ENCODE measurements around the gene CFAP99. TPM values are rescaled to one million over a fixed set of nuclear protein-coding genes. Genes with fewer than 3 reads are reported as not detected.

The CFAP99 gene
- polyA plus RNA-seq, 6 donors from 2014 or later: not detected

DNA sequence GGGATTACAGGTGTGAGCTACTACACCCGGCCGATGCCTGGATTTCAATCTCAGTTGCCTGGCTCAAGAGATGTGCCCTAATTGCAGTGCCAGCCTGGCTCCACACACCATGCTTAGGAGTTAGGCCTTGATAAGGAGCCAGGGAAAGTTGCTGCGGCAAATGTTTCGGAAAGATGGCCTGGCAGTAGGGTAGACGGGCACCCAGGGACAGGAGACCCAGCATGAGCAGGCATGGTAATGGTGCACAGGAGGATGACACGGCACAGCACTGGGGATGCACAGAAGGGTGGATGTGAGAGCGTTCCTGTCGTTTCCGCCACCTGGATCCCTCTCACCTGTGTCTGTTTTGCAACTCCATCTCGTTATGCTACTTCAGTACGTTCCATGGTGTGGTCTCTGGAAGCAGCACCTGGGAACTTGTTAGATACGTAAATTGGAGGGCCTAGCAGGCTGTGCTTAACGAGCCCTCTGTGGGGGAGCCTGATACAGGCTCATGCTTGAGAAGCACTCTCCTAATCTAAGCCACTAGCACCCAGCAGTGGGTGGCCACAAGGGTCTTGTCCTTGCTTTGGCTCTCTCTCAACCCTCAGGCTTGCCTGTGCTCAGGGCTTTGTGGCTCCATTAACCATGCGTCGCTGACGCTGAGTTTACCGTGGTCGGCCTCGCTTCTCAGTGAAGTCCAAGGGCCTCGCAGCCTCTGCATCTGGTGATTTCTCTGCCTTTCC lies 70.5 kb downstream of the CFAP99 start:
- H3K4me1 Mint-ChIP-seq: peaks cover 50 to 64% (median 56%) of the 10 kb centered on the region in 3 donors
- no peaks in the 10 kb centered on the region for H3K27me3 Mint-ChIP-seq
- H3K9me3 Mint-ChIP-seq: peaks cover 0 to 2% (median 0%) of the 10 kb centered on the region in 7 donors
- H3K27ac Mint-ChIP-seq: peak overlapping the region in 3 of 6 donors; percentile 20 to 93 (median 59)
- no peak for DNase-seq
- peak overlapping the region in 3 of 8 donors; percentile 24 to 64 (median 47) for H3K4me3 Mint-ChIP-seq
- peaks cover 8 to 16% of the 10 kb centered on the region in 2 donors for H3K36me3 Mint-ChIP-seq
- ATAC-seq (ENCODE audit: low read depth in 2 of 2): no peak

DNA sequence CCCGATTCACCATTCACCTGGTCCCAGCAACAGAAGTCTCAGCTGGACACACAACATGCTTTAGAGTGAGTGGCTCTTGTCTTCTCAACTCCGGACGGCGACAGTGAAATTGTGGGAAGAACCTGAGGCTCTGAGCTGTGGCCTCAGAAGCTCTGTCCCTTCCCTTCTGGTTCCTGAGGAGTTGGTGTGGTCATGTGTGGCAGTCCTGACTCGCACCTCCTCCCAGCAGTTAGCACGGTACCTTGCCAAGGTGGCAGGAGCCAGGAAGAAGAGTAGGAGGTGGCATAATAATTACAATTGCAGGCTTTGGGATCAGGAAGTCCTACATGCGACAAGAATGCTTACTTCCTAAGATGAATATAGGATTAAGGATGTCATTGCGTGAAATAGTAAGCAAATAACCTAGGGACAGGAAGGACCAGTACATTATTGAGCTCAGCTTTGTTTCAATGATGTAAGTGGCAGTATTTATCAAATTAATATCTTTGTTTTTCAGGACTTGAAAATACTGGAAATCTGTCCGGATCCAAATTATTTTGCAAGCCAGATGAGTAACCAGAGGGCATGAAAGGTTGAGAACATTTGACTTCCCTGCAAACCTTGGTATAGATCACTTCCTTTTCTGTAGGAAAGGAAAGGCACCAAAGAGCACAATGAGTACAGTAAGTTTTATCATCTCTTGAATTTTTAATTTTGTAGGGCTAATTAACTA lies 71.2 kb downstream of the CFAP99 start:
- H3K4me3 Mint-ChIP-seq: peak overlapping the region in 1 of 8 donors; percentile 8

DNA sequence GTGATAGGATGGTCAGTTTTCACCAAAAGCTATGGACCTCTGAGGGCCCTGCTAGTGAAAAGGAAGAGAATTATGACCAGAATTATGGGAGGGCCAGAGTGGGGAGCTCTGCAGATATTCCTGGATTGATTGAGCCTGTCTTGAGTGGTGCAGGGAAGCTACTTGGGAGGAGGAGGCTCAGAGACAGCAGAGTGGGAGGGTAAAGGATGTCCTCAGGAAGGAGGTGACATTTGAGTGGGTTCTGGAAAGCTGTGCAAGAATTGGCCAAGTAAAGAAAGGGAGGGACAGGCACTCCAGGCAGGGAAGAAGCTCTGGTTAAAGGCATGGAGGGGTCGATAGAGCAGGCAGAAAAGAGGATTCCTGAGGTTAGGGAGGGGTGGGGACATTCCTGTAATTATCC lies 74.2 kb downstream of the CFAP99 start:
- ATAC-seq (ENCODE audit: low read depth in 2 of 2): no peak
- peaks cover 35 to 51% (median 47%) of the 10 kb centered on the region in 3 donors for H3K4me1 Mint-ChIP-seq
- no peaks in the 10 kb centered on the region for H3K27me3 Mint-ChIP-seq
- peaks cover 8 to 19% of the 10 kb centered on the region in 2 donors for H3K36me3 Mint-ChIP-seq
- no peak for DNase-seq
- H3K4me3 Mint-ChIP-seq: no peak overlapping the region
- H3K27ac Mint-ChIP-seq: peak overlapping the region in 3 of 6 donors; percentile 18 to 81 (median 75)
- peaks cover 0 to 2% (median 0%) of the 10 kb centered on the region in 7 donors for H3K9me3 Mint-ChIP-seq

More for the DNA sequence above, 71.2 kb downstream of the CFAP99 start:
- DNase-seq (no peak), ATAC-seq (ENCODE audit: low read depth in 2 of 2) (no peak)
- peaks cover 42 to 57% (median 56%) of the 10 kb centered on the region in 3 donors for H3K4me1 Mint-ChIP-seq
- H3K27ac Mint-ChIP-seq: peak overlapping the region in 2 of 6 donors; percentile 49 to 70
- no peaks in the 10 kb centered on the region for H3K27me3 Mint-ChIP-seq
- H3K36me3 Mint-ChIP-seq: peaks cover 8 to 16% of the 10 kb centered on the region in 2 donors
- peaks cover 0 to 2% (median 0%) of the 10 kb centered on the region in 7 donors for H3K9me3 Mint-ChIP-seq

DNA sequence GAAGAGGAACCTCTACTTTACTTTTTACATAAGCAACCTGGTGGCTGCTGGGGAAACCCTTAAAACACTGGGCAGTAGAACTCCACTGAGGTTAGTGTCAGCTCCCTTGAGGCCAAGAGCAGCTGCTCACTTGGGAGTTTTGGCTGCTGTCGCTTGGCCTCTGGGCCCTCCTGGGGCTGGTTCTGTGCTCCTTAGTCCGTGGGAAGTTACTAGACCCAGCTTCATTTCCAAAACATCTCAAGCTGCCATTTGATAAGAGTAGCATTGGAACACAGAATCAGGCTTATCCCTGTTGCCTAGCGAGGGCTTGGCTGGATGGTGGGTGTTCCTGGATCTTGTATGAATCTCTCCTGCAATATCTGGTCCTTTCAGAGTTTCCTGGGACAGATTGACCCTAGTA lies 76.2 kb downstream of the CFAP99 start:
- Mint-ChIP-seq H3K4me3 (no peak overlapping the region), H3K4me1 (peaks cover 30 to 40% (median 37%) of the 10 kb centered on the region in 3 donors), H3K27ac (peak overlapping the region in 2 of 6 donors; percentile 57 to 91), H3K27me3 (no peaks in the 10 kb centered on the region), H3K9me3 (peaks cover 0 to 2% (median 0%) of the 10 kb centered on the region in 7 donors), H3K36me3 (peaks cover 8 to 18% of the 10 kb centered on the region in 2 donors)
- DNase-seq (no peak), ATAC-seq (ENCODE audit: low read depth in 2 of 2) (no peak)

DNA sequence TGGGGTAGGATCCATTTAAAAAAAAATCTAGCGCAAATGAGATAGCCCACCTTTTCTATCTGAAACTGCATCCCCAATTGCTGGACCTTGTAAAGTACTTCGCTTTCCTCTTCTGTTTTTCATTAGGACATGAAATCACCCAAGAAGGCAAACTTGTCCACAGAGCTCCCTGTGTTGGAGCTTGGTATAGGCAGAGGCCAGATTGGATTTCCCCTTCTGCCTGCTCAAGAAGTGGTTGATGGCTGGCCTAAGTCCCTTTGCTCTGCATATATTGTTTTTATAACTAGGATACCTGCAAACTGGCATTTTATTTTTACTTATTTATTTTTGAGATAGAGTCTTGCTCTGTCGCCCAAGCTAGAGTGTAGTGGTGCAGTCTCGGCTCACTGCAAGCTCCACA lies 78.6 kb downstream of the CFAP99 start:
- Mint-ChIP-seq H3K4me3 (peak overlapping the region in 6 of 8 donors; percentile 24 to 82 (median 60)), H3K27me3 (no peaks in the 10 kb centered on the region), H3K36me3 (peaks cover 8 to 15% of the 10 kb centered on the region in 2 donors), H3K27ac (peak overlapping the region; percentile 56 to 95 (median 84)), H3K4me1 (peaks cover 29 to 36% (median 36%) of the 10 kb centered on the region in 3 donors), H3K9me3 (peaks cover 0 to 2% (median 0%) of the 10 kb centered on the region in 7 donors)
- ATAC-seq (ENCODE audit: low read depth in 2 of 2): peak; percentile 18 to 30
- no peak for DNase-seq

DNA sequence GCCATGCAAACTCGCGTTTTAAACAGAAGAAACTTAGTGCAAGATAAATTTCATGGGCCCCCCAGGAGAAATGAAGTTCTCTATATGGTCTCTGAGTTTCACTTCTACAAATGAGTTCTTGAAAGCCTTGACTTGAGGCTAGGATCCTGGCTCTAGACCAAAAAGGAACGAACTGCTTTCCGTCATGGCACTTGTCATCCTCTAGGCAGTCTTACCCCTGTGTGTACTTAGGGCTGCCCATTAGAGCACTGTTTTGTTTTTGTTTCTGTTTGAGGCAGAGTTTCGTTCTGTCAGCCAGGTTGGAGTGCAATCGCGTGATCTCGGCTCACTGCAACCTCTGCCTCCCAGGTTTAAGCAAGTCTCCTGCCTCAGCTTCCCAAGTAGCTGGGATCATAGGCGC lies 79.2 kb downstream of the CFAP99 start:
- Mint-ChIP-seq H3K9me3 (peaks cover 0 to 1% (median 0%) of the 10 kb centered on the region in 7 donors), H3K27me3 (no peaks in the 10 kb centered on the region), H3K4me1 (peaks cover 25 to 33% (median 31%) of the 10 kb centered on the region in 3 donors), H3K27ac (peak overlapping the region; percentile 68 to 95 (median 88)), H3K36me3 (peaks cover 4 to 11% of the 10 kb centered on the region in 2 donors), H3K4me3 (peak overlapping the region in 5 of 8 donors; percentile 24 to 82 (median 55))
- DNase-seq (peak; percentile 51), ATAC-seq (ENCODE audit: low read depth in 2 of 2) (peak; percentile 97)

DNA sequence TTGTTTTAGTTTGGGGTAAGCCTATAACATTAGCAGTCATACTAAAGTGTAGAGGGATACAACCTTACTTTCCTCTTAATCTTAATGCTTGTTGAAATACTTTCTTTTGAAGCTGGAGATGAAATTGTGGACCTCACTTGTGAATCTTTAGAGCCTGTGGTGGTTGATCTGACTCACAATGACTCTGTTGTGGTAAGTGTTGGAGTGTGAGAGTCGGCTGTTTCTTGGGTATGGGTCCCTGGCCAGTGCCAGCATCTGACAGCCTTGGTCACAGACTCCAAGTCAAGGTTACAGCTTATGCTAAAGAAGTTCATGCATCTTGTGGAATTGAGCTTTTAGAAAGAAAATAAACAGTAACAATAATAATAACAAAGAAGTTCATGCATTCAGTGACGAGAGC lies 81.8 kb downstream of the CFAP99 start:
- H3K36me3 Mint-ChIP-seq: peaks cover 0 to 8% of the 10 kb centered on the region in 2 donors
- peaks cover 17 to 26% (median 18%) of the 10 kb centered on the region in 3 donors for H3K4me1 Mint-ChIP-seq
- no peak overlapping the region for H3K4me3 Mint-ChIP-seq
- peak overlapping the region in 2 of 6 donors; percentile 53 to 81 for H3K27ac Mint-ChIP-seq
- H3K27me3 Mint-ChIP-seq: no peaks in the 10 kb centered on the region
- H3K9me3 Mint-ChIP-seq: no peaks in the 10 kb centered on the region
- no peak for ATAC-seq (ENCODE audit: low read depth in 2 of 2)
- DNase-seq: no peak

DNA sequence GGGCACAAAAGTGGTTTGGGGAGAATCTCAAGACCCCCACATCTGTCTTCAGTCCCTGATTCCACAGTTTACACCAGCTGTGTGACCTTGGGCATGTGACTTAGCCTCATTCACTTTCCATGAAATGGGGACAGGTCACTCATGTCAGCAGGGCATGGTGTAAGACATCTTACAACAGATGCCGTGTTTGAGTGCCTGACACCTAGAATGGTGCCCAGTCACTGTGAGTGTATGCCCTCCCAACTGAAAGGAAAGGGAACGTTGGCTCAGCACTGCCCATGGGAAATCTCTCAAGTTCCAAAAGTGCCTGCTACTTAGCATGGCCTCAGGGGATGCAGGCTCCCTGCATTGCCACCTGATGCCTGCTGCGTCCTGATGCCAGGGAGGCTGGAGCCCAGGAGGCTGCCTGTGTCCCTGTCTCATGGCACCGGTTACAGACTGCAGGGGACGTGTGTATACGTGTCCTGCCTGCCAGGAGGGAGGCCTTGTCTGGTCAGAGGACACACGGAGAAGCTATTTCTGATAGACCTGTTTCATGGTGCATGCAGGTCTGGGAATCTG lies 82.4 kb downstream of the CFAP99 start:
- H3K27ac Mint-ChIP-seq: peak overlapping the region in 1 of 6 donors; percentile 69
- no peaks in the 10 kb centered on the region for H3K9me3 Mint-ChIP-seq
- H3K4me1 Mint-ChIP-seq: peaks cover 17 to 26% (median 18%) of the 10 kb centered on the region in 3 donors
- H3K36me3 Mint-ChIP-seq: peaks cover 0 to 8% of the 10 kb centered on the region in 2 donors
- ATAC-seq (ENCODE audit: low read depth in 2 of 2) (no peak), DNase-seq (no peak)
- no peaks in the 10 kb centered on the region for H3K27me3 Mint-ChIP-seq
- H3K4me3 Mint-ChIP-seq: no peak overlapping the region

DNA sequence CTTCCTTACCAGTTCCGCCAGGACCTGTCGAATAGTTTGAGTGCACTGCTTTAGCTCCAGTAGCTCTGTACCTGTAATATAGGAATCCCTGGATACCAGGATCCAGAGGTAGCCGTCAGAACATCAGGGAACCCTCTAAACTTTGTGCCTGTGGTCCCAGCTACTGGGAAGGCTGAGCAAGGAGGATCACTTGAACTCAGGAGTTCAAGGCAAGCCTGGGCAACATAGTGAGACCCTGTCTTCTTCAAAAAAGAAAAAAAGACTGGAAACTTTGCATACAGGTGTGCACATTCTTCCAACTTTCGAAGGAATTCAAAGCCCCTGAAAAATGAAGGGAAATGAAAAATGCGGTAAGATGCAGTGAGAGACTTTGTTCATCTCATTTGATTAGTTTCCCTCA lies 85.1 kb downstream of the CFAP99 start:
- Mint-ChIP-seq H3K4me3 (no peak overlapping the region), H3K27ac (peak overlapping the region in 3 of 6 donors; percentile 42 to 62 (median 42)), H3K27me3 (no peaks in the 10 kb centered on the region), H3K36me3 (peaks cover 0 to 3% of the 10 kb centered on the region in 2 donors), H3K4me1 (peaks cover 4 to 21% (median 13%) of the 10 kb centered on the region in 3 donors), H3K9me3 (no peaks in the 10 kb centered on the region)
- ATAC-seq (ENCODE audit: low read depth in 2 of 2): no peak
- no peak for DNase-seq

DNA sequence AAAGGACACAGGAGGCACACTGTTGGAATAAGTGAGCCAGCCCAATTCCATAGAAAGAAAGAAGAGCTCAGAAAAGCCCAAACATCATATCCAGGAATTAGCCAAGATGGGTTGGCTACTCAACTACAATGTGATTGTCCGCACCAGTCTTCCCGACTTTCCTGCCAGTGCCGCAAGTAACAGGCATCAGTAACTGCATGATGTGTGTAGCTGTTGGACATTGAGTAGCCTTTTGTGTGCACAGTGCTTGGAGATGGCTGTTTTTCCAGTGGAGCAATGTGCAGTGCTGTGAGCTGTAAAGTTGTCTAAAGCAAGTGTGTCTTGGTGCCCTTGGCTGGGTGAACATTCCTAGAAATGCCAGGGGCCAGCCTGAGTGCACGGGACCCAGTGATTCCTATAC lies 88.5 kb downstream of the CFAP99 start:
- no peak overlapping the region for H3K4me3 Mint-ChIP-seq
- no peaks in the 10 kb centered on the region for H3K27me3 Mint-ChIP-seq
- peak overlapping the region in 3 of 6 donors; percentile 22 to 24 (median 24) for H3K27ac Mint-ChIP-seq
- peaks cover 20 to 35% (median 33%) of the 10 kb centered on the region in 3 donors for H3K4me1 Mint-ChIP-seq
- no peaks in the 10 kb centered on the region for H3K9me3 Mint-ChIP-seq
- peaks cover 0 to 5% of the 10 kb centered on the region in 2 donors for H3K36me3 Mint-ChIP-seq
- no peak for ATAC-seq (ENCODE audit: low read depth in 2 of 2)
- DNase-seq: no peak

DNA sequence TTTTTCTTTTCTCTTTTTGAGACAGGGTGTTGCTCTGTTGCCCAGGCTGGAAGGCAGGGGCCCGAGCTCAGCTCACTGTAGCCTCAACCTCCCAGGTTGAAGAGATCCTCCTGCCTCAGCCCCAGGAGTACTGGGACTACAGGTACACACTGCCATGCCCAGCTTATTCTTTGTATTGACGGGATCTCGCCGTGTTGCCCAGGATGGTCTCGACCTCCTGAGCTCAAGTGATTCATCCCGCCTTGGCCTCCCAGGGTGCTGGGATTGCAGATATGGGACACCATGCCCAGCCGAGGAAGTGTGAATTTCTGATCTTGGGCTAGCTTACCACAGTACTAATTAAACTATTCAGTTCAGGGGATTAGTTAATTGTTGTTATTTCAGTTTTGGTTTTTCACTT lies 89.1 kb downstream of the CFAP99 start:
- DNase-seq: no peak
- Mint-ChIP-seq H3K4me3 (no peak overlapping the region), H3K36me3 (peaks cover 0 to 7% of the 10 kb centered on the region in 2 donors), H3K27me3 (no peaks in the 10 kb centered on the region), H3K9me3 (no peaks in the 10 kb centered on the region), H3K27ac (no peak overlapping the region), H3K4me1 (peaks cover 21 to 36% (median 33%) of the 10 kb centered on the region in 3 donors)
- ATAC-seq (ENCODE audit: low read depth in 2 of 2): no peak

DNA sequence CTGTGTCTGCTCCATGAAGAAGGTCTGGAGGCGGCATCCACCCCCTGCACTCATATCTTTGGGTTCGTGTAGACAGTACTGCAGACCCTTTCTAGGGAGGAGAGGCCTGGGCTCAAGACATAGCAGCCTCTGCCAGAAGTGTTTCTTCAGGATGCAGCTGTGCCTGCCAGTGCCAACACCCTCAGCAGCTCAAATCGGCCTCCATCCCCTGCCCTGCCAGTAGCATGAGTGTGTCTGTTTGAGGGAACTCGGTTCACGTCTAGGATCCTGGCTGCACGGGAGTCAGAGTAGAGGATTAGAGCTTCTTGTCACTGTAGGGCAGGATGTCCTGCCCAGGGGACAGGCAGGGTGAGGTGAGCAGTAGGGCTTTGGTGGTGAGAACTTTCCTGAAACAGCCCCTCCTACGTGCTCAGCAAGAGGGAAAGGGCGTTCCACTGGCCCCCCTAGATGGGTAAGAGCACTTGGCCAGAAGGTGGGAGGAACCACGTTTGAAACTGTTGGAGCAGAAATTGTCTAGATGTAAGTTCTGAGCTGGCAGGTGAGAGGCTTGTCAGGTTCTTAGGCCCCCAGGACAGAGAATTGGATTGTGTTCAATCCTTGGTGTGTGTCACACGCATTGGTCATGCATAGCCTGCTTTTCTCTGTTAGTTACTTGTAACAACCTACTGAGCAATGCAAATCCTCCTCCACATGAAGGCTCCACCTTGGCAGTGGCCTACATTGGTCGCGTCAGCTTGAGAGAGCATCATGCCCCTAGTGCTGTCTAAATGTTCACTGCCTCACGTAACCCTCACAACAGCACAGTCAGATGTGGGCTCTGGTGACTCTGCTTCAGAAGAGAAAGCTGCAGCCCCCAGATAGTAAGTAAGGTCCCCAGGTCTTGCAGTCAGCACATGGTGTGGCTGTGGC lies 91.8 kb downstream of the CFAP99 start:
- H3K27ac Mint-ChIP-seq: peak overlapping the region in 5 of 6 donors; percentile 21 to 90 (median 61)
- H3K36me3 Mint-ChIP-seq: peaks cover 5 to 14% of the 10 kb centered on the region in 2 donors

More for the DNA sequence above, 91.8 kb downstream of the CFAP99 start:
- DNase-seq: no peak
- H3K4me1 Mint-ChIP-seq: peaks cover 21 to 36% (median 31%) of the 10 kb centered on the region in 3 donors
- no peaks in the 10 kb centered on the region for H3K9me3 Mint-ChIP-seq
- peak in 1 of 2 donors; percentile 9 for ATAC-seq (ENCODE audit: low read depth in 2 of 2)
- no peaks in the 10 kb centered on the region for H3K27me3 Mint-ChIP-seq
- no peak overlapping the region for H3K4me3 Mint-ChIP-seq

Data from naive B cell (primary cell).